ENCODE measurements around the gene PKHD1.
A peak's percentile ranks its signal among the peaks of the same experiment; 100 is the strongest.

The PKHD1 gene

GRCh38 chr6:51598171-51598570 lies 489.2 kb downstream of the PKHD1 start:
- TF ChIP-seq JUND (IDR thresholded peaks at IDR 0.05; ENCODE audit: low read depth): no peak
- in situ Hi-C loops (cut with HindIII; ENCODE audit: low pct_unique_long_range_greater_than_20kb, low sequenced_read_pairs): no loop called here
- DNase-seq (ENCODE audit: low read depth in 1 of 2, low spot score in 1 of 2): no peak

GRCh38 chr6:51594981-51595380 lies 492.4 kb downstream of the PKHD1 start:
- no peak for DNase-seq (ENCODE audit: low read depth in 1 of 2, low spot score in 1 of 2)
- in situ Hi-C loops (cut with HindIII; ENCODE audit: low pct_unique_long_range_greater_than_20kb, low sequenced_read_pairs): no loop called here

GRCh38 chr6:51585264-51585663 lies 502.1 kb downstream of the PKHD1 start:
- in situ Hi-C loops (cut with HindIII; ENCODE audit: low pct_unique_long_range_greater_than_20kb, low sequenced_read_pairs): no loop called here
- no peak for DNase-seq (ENCODE audit: low read depth in 1 of 2, low spot score in 1 of 2)
- TF ChIP-seq JUND (IDR thresholded peaks at IDR 0.05; ENCODE audit: low read depth): no peak

More at GRCh38 chr6:51594981-51595380, 492.4 kb downstream of the PKHD1 start:
- TF ChIP-seq JUND (IDR thresholded peaks at IDR 0.05; ENCODE audit: low read depth): no peak

GRCh38 chr6:51584163-51584562 lies 503.2 kb downstream of the PKHD1 start:
- in situ Hi-C loops (cut with HindIII; ENCODE audit: low pct_unique_long_range_greater_than_20kb, low sequenced_read_pairs): no loop called here
- DNase-seq (ENCODE audit: low read depth in 1 of 2, low spot score in 1 of 2): no peak
- TF ChIP-seq JUND (IDR thresholded peaks at IDR 0.05; ENCODE audit: low read depth): no peak

- no peak for DNase-seq (ENCODE audit: low read depth in 1 of 2, low spot score in 1 of 2)
- no peak for TF ChIP-seq JUND (IDR thresholded peaks at IDR 0.05; ENCODE audit: low read depth)
- in situ Hi-C loops (cut with HindIII; ENCODE audit: low pct_unique_long_range_greater_than_20kb, low sequenced_read_pairs): no loop called here
Observed at GRCh38 chr6:51578994-51579393, 508.4 kb downstream of the PKHD1 start.

GRCh38 chr6:51578362-51578761 lies 509.1 kb downstream of the PKHD1 start:
- in situ Hi-C loops (cut with HindIII; ENCODE audit: low pct_unique_long_range_greater_than_20kb, low sequenced_read_pairs): no loop called here
- TF ChIP-seq JUND (IDR thresholded peaks at IDR 0.05; ENCODE audit: low read depth): no peak
- DNase-seq (ENCODE audit: low read depth in 1 of 2, low spot score in 1 of 2): no peak

- no peak for DNase-seq (ENCODE audit: low read depth in 1 of 2, low spot score in 1 of 2)
Observed at GRCh38 chr6:51574040-51574439, 513.4 kb downstream of the PKHD1 start.

GRCh38 chr6:51571168-51571567 lies 516.2 kb downstream of the PKHD1 start:
- in situ Hi-C loops (cut with HindIII; ENCODE audit: low pct_unique_long_range_greater_than_20kb, low sequenced_read_pairs): no loop called here
- DNase-seq (ENCODE audit: low read depth in 1 of 2, low spot score in 1 of 2): peak in 1 of 2 experiments; percentile 16

More at GRCh38 chr6:51574040-51574439, 513.4 kb downstream of the PKHD1 start:
- no peak for TF ChIP-seq JUND (IDR thresholded peaks at IDR 0.05; ENCODE audit: low read depth)
- in situ Hi-C loops (cut with HindIII; ENCODE audit: low pct_unique_long_range_greater_than_20kb, low sequenced_read_pairs): no loop called here

GRCh38 chr6:51570168-51570921 lies 517.1 kb downstream of the PKHD1 start:
- TF ChIP-seq JUND (IDR thresholded peaks at IDR 0.05; ENCODE audit: low read depth): no peak
- in situ Hi-C loops (cut with HindIII; ENCODE audit: low pct_unique_long_range_greater_than_20kb, low sequenced_read_pairs): no loop called here
- DNase-seq (ENCODE audit: low read depth in 1 of 2, low spot score in 1 of 2): no peak

More at GRCh38 chr6:51571168-51571567, 516.2 kb downstream of the PKHD1 start:
- no peak for TF ChIP-seq JUND (IDR thresholded peaks at IDR 0.05; ENCODE audit: low read depth)

GRCh38 chr6:51569594-51569993 lies 517.8 kb downstream of the PKHD1 start:
- in situ Hi-C loops (cut with HindIII; ENCODE audit: low pct_unique_long_range_greater_than_20kb, low sequenced_read_pairs): no loop called here
- no peak for TF ChIP-seq JUND (IDR thresholded peaks at IDR 0.05; ENCODE audit: low read depth)
- DNase-seq (ENCODE audit: low read depth in 1 of 2, low spot score in 1 of 2): no peak

GRCh38 chr6:51568771-51569170 lies 518.6 kb downstream of the PKHD1 start:
- DNase-seq (ENCODE audit: low read depth in 1 of 2, low spot score in 1 of 2): no peak
- TF ChIP-seq JUND (IDR thresholded peaks at IDR 0.05; ENCODE audit: low read depth): no peak
- in situ Hi-C loops (cut with HindIII; ENCODE audit: low pct_unique_long_range_greater_than_20kb, low sequenced_read_pairs): no loop called here

GRCh38 chr6:51565472-51565871 lies 521.9 kb downstream of the PKHD1 start:
- in situ Hi-C loops (cut with HindIII; ENCODE audit: low pct_unique_long_range_greater_than_20kb, low sequenced_read_pairs): no loop called here
- TF ChIP-seq JUND (IDR thresholded peaks at IDR 0.05; ENCODE audit: low read depth): no peak
- DNase-seq (ENCODE audit: low read depth in 1 of 2, low spot score in 1 of 2): no peak
